HG03520 (cell line): ENCODE results near the gene KCNIP4.

Experiments used
- ATAC-seq: cut with Tn5 transposase; IDR thresholded peaks from one replicate; pipeline ENCODE4 v1.9.1; 2021; ENCODE audit warnings: mild to moderate bottlenecking, moderate library complexity; ENCODE audit not compliant: unreplicated experiment

KCNIP4 gene

GRCh38 chr4:21226637-21227538, 721.7 kb downstream of the KCNIP4 start:
- no peak for ATAC-seq

GRCh38 chr4:21211846-21212245, 736.7 kb downstream of the KCNIP4 start:
- no peak for ATAC-seq

GRCh38 chr4:21209860-21210259, 738.7 kb downstream of the KCNIP4 start:
- no peak for ATAC-seq

- ATAC-seq, result no peak
Observed at GRCh38 chr4:21205821-21206531, 742.6 kb downstream of the KCNIP4 start.

- no peak for ATAC-seq
Observed at GRCh38 chr4:21203416-21203815, 745.2 kb downstream of the KCNIP4 start.

GRCh38 chr4:21202959-21203358, 745.6 kb downstream of the KCNIP4 start:
- no peak for ATAC-seq

GRCh38 chr4:21198683-21199082, 749.9 kb downstream of the KCNIP4 start:
- ATAC-seq, result no peak

- no peak for ATAC-seq
Observed at GRCh38 chr4:21195682-21196081, 752.9 kb downstream of the KCNIP4 start.

- ATAC-seq, result no peak
Observed at GRCh38 chr4:21192367-21192766, 756.2 kb downstream of the KCNIP4 start.

- no peak for ATAC-seq
Observed at GRCh38 chr4:21191317-21191716, 757.3 kb downstream of the KCNIP4 start.

GRCh38 chr4:21184788-21185187, 763.8 kb downstream of the KCNIP4 start:
- ATAC-seq, result no peak

GRCh38 chr4:21181716-21182115, 766.9 kb downstream of the KCNIP4 start:
- no peak for ATAC-seq

GRCh38 chr4:21177871-21178270, 770.7 kb downstream of the KCNIP4 start:
- ATAC-seq, result no peak

- ATAC-seq, result no peak
Observed at GRCh38 chr4:21177092-21177491, 771.5 kb downstream of the KCNIP4 start.

GRCh38 chr4:21167711-21168110, 780.9 kb downstream of the KCNIP4 start:
- ATAC-seq, result no peak

GRCh38 chr4:21155367-21155766, 793.2 kb downstream of the KCNIP4 start:
- ATAC-seq, result no peak

GRCh38 chr4:21139327-21139726, 809.2 kb downstream of the KCNIP4 start:
- no peak for ATAC-seq

GRCh38 chr4:21136051-21136630, 812.4 kb downstream of the KCNIP4 start:
- no peak for ATAC-seq

GRCh38 chr4:21134994-21135393, 813.6 kb downstream of the KCNIP4 start:
- no peak for ATAC-seq

- no peak for ATAC-seq
Observed at GRCh38 chr4:21130606-21131005, 818.0 kb downstream of the KCNIP4 start.

- ATAC-seq, result no peak
Observed at GRCh38 chr4:21126014-21126512, 822.5 kb downstream of the KCNIP4 start.

GRCh38 chr4:21118301-21118700, 830.3 kb downstream of the KCNIP4 start:
- ATAC-seq, result no peak
